Karpas-422 (cell line): ENCODE results near the gene P2RX1. TPM values are rescaled to one million over a fixed set of nuclear protein-coding genes. Genes with fewer than 3 reads are reported as not detected.

ENCODE experiments used
- DNase-seq: peaks from one replicate; pipeline ENCODE4 v3.0.0-alpha.2; 2015
- H2AFZ ChIP-seq: fragments of 200-600 bp; sonication (generic); 2 replicates; pipeline ENCODE4 v1.6.1; 2014; ENCODE audit warnings: antibody characterized with exemption, low read length, mixed read lengths
- H3K27ac ChIP-seq: fragments of 200-600 bp; sonication (generic); 2 replicates; pipeline ENCODE4 v1.5.1; 2014; ENCODE audit warnings: mild to moderate bottlenecking, low read length, moderate library complexity
- H3K27me3 ChIP-seq: fragments of 200-600 bp; sonication (generic); 2 replicates; pipeline ENCODE4 v1.6.1; 2014; ENCODE audit warnings: low read length, mixed read lengths
- H3K36me3 ChIP-seq: fragments of 200-600 bp; sonication (generic); 2 replicates; pipeline ENCODE4 v1.6.1; 2014; ENCODE audit warnings: low read length, mixed read lengths; ENCODE audit not compliant: insufficient read depth
- H3K4me1 ChIP-seq: fragments of 200-600 bp; sonication (generic); 2 replicates; pipeline ENCODE4 v1.6.1; 2014; ENCODE audit warnings: mild to moderate bottlenecking, low read length, mixed read lengths
- H3K4me2 ChIP-seq: fragments of 200-600 bp; sonication (generic); 2 replicates; pipeline ENCODE4 v1.6.1; 2014; ENCODE audit warnings: low read length, low read depth, mild to moderate bottlenecking; ENCODE audit not compliant: poor library complexity, severe bottlenecking
- H3K4me3 ChIP-seq: fragments of 200-600 bp; sonication (generic); 2 replicates; pipeline ENCODE4 v1.5.1; 2014; ENCODE audit warnings: mild to moderate bottlenecking, antibody characterized with exemption, low read length, mixed read lengths
- H3K79me2 ChIP-seq: fragments of 200-600 bp; sonication (generic); 2 replicates; pipeline ENCODE4 v1.6.1; 2014; ENCODE audit warnings: mild to moderate bottlenecking, low read length, mixed read lengths
- H3K9ac ChIP-seq: fragments of 200-600 bp; sonication (generic); 2 replicates; pipeline ENCODE4 v1.6.0; 2014; ENCODE audit warnings: low read length
- H3K9me2 ChIP-seq: fragments of 200-600 bp; sonication (generic), shearing (Covaris generic); replicated peaks from 2 replicates; pipeline ENCODE4 v1.6.0; 2014; ENCODE audit warnings: mild to moderate bottlenecking, low read length, moderate library complexity; ENCODE audit not compliant: insufficient read depth
- H3K9me3 ChIP-seq: fragments of 300-700, 200-600 bp; sonication (generic); 2 replicates; pipeline ENCODE4 v1.6.1; 2014; ENCODE audit warnings: low read length, mixed read lengths
- H4K20me1 ChIP-seq: fragments of 200-600 bp; sonication (generic); 2 replicates; pipeline ENCODE4 v1.6.1; 2014; ENCODE audit warnings: mild to moderate bottlenecking, antibody characterized with exemption, low read length, low read depth; ENCODE audit not compliant: insufficient read depth
- total RNA-seq: library from RNA; depleted of rRNA; stranded (reverse); fragments of >200 nt; shearing (Covaris generic); gene quantifications from 2 replicates; pipeline ENCODE4 v1.2.3, GENCODE V29; 2014; ENCODE audit warnings: low replicate concordance

P2RX1 gene
- total RNA-seq, 1 experiment from 2014 or later: not detected

DNA sequence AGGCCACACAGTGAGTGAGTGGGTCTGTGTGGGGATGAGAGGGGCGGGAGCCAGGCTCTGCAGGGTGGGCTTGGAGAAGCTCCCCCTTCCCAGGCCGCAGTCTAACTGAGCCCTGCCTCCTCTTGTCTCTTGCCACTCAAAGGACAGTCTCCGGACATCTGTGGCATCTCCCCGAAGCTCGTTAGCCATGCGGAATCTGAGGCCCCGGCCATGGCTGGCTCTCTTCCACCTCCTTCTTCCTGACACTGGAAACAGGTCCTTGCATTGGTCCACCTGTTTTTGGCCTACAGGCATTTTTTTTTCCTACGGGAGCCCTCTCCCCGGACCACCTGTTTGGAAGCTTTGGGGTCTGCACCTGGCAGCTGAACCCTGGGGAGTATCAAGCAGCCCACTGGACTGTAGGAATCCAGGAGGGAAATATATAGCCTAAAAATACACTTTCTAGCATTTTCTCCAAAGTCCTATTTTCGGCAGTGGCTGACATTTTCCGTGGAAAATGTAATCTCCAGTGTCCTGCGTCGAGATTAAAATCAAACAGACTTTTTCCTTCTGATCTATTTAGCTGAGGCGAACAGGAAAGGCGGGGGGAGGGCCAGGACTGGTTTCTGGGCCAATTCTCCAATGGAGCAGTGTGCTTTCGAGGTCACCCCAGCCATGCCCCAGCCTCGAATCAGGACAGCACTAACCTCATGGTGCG, 38.9 kb upstream of the P2RX1 start:
- Histone ChIP-seq H3K27me3 (no peaks in the 10 kb centered on the region), H3K9me2 (no peaks in the 10 kb centered on the region), H3K27ac (peak overlapping the region; percentile 90), H3K4me2 (no peak overlapping the region), H3K36me3 (peaks cover 48% of the 10 kb centered on the region), H3K4me3 (no peak overlapping the region), H4K20me1 (peaks cover 75% of the 10 kb centered on the region), H2AFZ (no peak overlapping the region), H3K9ac (no peak overlapping the region), H3K79me2 (peaks cover 59% of the 10 kb centered on the region), H3K4me1 (peaks cover 41% of the 10 kb centered on the region), H3K9me3 (no peaks in the 10 kb centered on the region)
- no peak for DNase-seq

DNA sequence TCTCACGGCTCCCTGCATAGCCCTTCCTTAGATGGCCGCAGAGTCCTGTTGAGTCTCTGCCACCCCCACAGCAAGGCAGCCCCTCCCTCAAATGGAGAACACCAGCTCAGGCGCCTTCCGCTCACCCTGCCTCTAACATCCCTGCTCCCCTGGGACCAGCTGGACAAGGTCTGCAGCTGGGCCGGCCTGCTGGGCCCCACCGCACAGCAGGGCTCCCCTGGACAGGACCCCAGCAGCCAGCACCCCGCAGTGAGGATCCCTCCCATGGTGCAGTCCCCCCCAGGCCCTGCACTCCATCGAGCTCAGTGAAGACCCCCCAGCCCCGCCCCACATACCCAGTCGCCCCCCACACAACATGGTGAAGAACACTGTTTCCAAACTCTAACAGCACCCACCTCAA, 37.8 kb upstream of the P2RX1 start:
- H3K36me3 ChIP-seq: peaks cover 42% of the 10 kb centered on the region
- H4K20me1 ChIP-seq: peaks cover 65% of the 10 kb centered on the region

DNA sequence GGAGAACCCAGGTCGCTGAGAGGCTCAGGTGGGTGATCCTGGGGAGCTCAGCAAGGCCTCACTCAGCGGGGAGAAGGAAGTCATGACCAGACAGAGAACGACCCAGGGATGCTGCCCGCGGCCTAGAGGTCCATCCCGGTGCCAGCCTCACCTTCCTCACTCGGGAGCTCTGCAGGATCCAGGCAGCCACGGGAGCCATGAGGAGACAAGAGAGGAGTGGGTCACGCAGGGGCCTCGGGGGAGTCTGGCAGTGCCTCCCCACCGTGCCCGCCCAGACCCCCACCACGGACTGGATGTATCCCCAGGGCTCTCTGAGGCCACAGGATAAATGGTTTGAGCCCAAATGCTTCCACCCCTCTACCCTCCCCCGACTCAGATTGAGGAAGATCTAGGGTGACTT, 37.3 kb upstream of the P2RX1 start:
- Histone ChIP-seq H4K20me1 (peaks cover 63% of the 10 kb centered on the region), H3K36me3 (peaks cover 42% of the 10 kb centered on the region), H3K27ac (no peak overlapping the region), H3K4me2 (no peak overlapping the region), H3K27me3 (no peaks in the 10 kb centered on the region), H3K9ac (no peak overlapping the region), H3K4me3 (no peak overlapping the region), H3K9me3 (no peaks in the 10 kb centered on the region), H3K4me1 (peaks cover 28% of the 10 kb centered on the region), H2AFZ (no peak overlapping the region), H3K79me2 (peaks cover 46% of the 10 kb centered on the region), H3K9me2 (no peaks in the 10 kb centered on the region)
- DNase-seq: no peak

More for the DNA sequence above, 37.8 kb upstream of the P2RX1 start:
- H3K27ac ChIP-seq: 0 out of 2 replicates have a peak overlapping the region, but pooled peaks have one; percentile 21
- H3K4me2 ChIP-seq: no peak overlapping the region
- H3K4me1 ChIP-seq: peaks cover 31% of the 10 kb centered on the region
- no peak for DNase-seq
- H3K9me3 ChIP-seq: no peaks in the 10 kb centered on the region
- H3K9ac ChIP-seq: no peak overlapping the region
- peaks cover 49% of the 10 kb centered on the region for H3K79me2 ChIP-seq
- no peak overlapping the region for H2AFZ ChIP-seq
- no peaks in the 10 kb centered on the region for H3K9me2 ChIP-seq
- no peak overlapping the region for H3K4me3 ChIP-seq
- no peaks in the 10 kb centered on the region for H3K27me3 ChIP-seq

DNA sequence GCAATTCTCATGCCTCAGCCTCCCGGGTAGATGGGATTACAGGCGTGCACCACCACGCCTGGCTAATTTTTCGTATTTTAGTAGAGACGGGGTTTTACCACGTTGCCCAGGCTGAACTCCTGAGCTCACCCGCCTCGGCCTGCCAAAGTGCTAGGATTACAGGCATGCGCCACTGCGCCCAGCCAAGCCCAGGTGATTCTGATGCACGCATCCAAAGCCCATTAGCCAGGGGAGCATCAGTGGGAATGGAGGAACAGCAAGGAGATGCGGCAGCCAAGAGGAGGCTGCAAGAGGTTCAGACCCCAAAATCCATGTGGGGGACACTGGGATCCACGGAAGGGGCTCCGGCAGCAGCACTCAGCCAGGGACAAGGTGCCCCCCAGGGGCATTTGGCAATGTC, 35.9 kb upstream of the P2RX1 start:
- Histone ChIP-seq H3K9ac (no peak overlapping the region), H3K4me2 (no peak overlapping the region), H3K27me3 (no peaks in the 10 kb centered on the region), H3K9me2 (no peaks in the 10 kb centered on the region), H3K36me3 (peaks cover 42% of the 10 kb centered on the region; the same call in 1 of the 2 replicates), H3K9me3 (no peaks in the 10 kb centered on the region), H2AFZ (no peak overlapping the region), H3K79me2 (peaks cover 33% of the 10 kb centered on the region), H3K4me3 (no peak overlapping the region), H3K4me1 (peaks cover 15% of the 10 kb centered on the region), H4K20me1 (peaks cover 62% of the 10 kb centered on the region), H3K27ac (no peak overlapping the region)
- DNase-seq: no peak

DNA sequence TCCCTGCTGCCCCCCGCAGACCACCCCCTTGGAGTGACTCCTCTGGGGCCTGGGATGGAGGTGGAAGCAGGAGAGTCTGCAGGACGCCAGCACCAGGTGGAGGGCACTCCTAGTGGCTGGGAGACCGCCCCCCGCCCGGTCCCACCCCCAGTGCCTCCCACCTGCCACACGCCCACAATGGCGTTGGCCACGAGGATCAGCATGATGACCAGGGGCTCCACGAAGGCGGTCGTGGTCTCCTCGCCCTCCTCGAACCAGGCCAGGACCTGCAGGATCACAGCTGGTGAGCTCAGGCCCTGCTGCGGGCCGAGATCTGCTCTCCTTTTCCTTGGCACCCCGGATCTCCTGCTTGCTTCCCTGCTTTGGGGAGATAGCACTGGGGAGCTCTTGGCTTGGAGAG, 35.2 kb upstream of the P2RX1 start:
- Histone ChIP-seq H3K27me3 (no peaks in the 10 kb centered on the region), H3K9me3 (no peaks in the 10 kb centered on the region), H3K4me3 (no peak overlapping the region), H4K20me1 (peaks cover 60% of the 10 kb centered on the region), H3K9ac (no peak overlapping the region), H3K27ac (no peak overlapping the region), H3K4me1 (peaks cover 8% of the 10 kb centered on the region), H3K36me3 (peaks cover 36% of the 10 kb centered on the region; the same call in 1 of the 2 replicates), H3K79me2 (peaks cover 26% of the 10 kb centered on the region), H3K9me2 (no peaks in the 10 kb centered on the region), H2AFZ (no peak overlapping the region), H3K4me2 (no peak overlapping the region)
- DNase-seq: no peak

DNA sequence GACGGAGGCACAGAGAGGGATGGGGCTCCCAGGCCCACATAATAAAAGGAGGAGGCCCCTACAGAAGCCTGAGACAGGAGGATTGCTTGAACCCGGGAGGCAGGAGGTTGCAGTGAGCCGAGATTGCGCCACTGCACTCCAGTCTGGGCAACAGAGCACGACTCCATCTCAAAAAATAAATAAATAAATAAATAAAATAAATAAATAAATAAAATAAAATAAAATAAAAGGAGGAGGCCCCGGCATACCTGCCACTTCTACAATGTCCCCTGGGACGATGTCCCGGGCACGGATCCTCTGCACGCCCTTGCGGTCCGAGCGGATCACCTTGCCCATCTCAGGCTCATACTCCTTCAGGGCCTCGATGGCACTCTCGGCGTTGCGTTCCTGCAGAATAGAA, 34.7 kb upstream of the P2RX1 start:
- peaks cover 58% of the 10 kb centered on the region for H4K20me1 ChIP-seq
- no peak overlapping the region for H3K27ac ChIP-seq
- H3K4me1 ChIP-seq: peaks cover 3% of the 10 kb centered on the region
- no peak for DNase-seq
- peaks cover 34% of the 10 kb centered on the region; the same call in 1 of the 2 replicates for H3K36me3 ChIP-seq
- H3K9me3 ChIP-seq: no peaks in the 10 kb centered on the region
- no peaks in the 10 kb centered on the region for H3K27me3 ChIP-seq
- H3K79me2 ChIP-seq: peaks cover 21% of the 10 kb centered on the region
- no peak overlapping the region for H3K9ac ChIP-seq
- no peak overlapping the region for H3K4me3 ChIP-seq
- no peak overlapping the region for H3K4me2 ChIP-seq
- H2AFZ ChIP-seq: no peak overlapping the region
- H3K9me2 ChIP-seq: no peaks in the 10 kb centered on the region

DNA sequence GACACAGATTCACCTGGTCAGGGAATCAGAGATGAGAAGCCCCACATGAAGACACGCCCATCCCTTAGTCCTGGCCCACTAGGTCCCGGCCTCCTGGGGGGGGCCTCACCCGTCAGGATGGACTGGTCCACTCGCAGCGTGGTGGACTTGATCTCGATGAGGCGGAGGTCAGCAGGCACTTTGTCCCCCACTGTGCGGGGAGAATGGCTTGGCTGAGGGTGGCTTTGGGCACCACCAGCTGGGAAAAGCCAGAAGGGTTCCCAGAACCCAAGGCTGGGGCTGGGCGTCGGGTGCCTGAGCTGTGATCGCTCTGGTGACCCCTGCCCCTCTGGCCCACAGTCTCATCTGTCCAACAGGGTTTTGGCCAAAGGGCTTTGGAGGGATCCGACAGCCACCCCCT, 34.3 kb upstream of the P2RX1 start:
- H3K79me2 ChIP-seq: peaks cover 20% of the 10 kb centered on the region
- DNase-seq: no peak
- no peaks in the 10 kb centered on the region for H3K9me2 ChIP-seq
- no peak overlapping the region for H3K4me2 ChIP-seq
- H3K9me3 ChIP-seq: no peaks in the 10 kb centered on the region
- peaks cover 56% of the 10 kb centered on the region for H4K20me1 ChIP-seq
- H3K4me3 ChIP-seq: no peak overlapping the region
- peaks cover 36% of the 10 kb centered on the region; the same call in 1 of the 2 replicates for H3K36me3 ChIP-seq
- H2AFZ ChIP-seq: no peak overlapping the region
- H3K27me3 ChIP-seq: no peaks in the 10 kb centered on the region
- peaks cover 3% of the 10 kb centered on the region; the same call in 1 of the 2 replicates for H3K4me1 ChIP-seq
- H3K27ac ChIP-seq: no peak overlapping the region
- no peak overlapping the region for H3K9ac ChIP-seq

DNA sequence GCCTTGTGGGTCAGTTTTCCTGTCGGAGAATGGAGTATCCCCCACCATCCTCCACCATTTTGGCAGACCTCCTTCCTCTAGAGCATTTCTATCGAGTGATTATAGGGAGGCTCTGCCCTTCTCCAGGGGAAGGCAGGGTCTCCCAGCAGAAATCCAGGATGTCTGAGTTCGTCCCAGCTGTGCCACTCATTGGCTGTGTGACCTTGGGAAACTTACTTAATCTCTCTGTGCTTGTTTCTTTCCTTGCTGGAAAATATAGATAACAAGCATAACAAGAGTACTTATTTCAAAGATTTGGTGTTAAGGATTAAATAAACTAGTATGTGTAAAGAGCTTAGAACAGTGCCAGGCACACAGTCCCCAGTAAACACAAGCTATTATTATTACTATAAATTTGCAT, 33.2 kb upstream of the P2RX1 start:
- Histone ChIP-seq H3K36me3 (peaks cover 36% of the 10 kb centered on the region), H3K27ac (no peak overlapping the region), H4K20me1 (peaks cover 54% of the 10 kb centered on the region)

More for the DNA sequence above, 33.2 kb upstream of the P2RX1 start:
- Histone ChIP-seq H3K27me3 (no peaks in the 10 kb centered on the region), H3K9me2 (no peaks in the 10 kb centered on the region), H3K79me2 (peaks cover 11% of the 10 kb centered on the region), H3K9me3 (no peaks in the 10 kb centered on the region), H2AFZ (no peak overlapping the region), H3K4me2 (no peak overlapping the region), H3K4me1 (no peaks in the 10 kb centered on the region), H3K4me3 (no peak overlapping the region), H3K9ac (no peak overlapping the region)
- DNase-seq: no peak
